ENCODE results near the gene FKBP1B. TPM values are rescaled to one million over a fixed set of nuclear protein-coding genes. Genes with fewer than 3 reads are reported as not detected.
A peak's percentile ranks its signal among the peaks of the same experiment; 100 is the strongest.

FKBP1B gene
- total and polyA plus RNA-seq, 7 experiments from 2014 or later, result 2.7 TPM; not detected in 6

- H3K4me1 ChIP-seq (ENCODE audit: control insufficient read depth in 2 of 2, insufficient read depth in 2 of 2, low read length in 2 of 2), result no peaks in the 10 kb centered on the region
- no peak for ATAC-seq
- H3K4me3 Mint-ChIP-seq, result no peak overlapping the region
These were observed 31.8 kb upstream of the FKBP1B start for GRCh38 chr2:24017711-24018110.

GRCh38 chr2:24018241-24018640 is 31.3 kb upstream of the FKBP1B start:
- ChIA-PET CTCF (no interaction called here), POLR2A (no interaction called here)
- Mint-ChIP-seq H3K36me3 (peaks cover 0 to 13% (median 5%) of the 10 kb centered on the region in 5 donors), H3K27me3 (peaks cover 0 to 8% (median 5%) of the 10 kb centered on the region in 5 donors), H3K9me3 (no peaks in the 10 kb centered on the region), H3K4me1 (no peaks in the 10 kb centered on the region), H3K27ac (no peak overlapping the region), H3K4me3 (no peak overlapping the region)
- DNase-seq, result no peak
- Histone ChIP-seq H3K27ac (ENCODE audit: low read depth, low read length) (no peak overlapping the region), H3K4me1 (ENCODE audit: control insufficient read depth in 2 of 2, insufficient read depth in 2 of 2, low read length in 2 of 2) (no peaks in the 10 kb centered on the region), H3K4me3 (ENCODE audit: low read length) (no peak overlapping the region), H3K9me3 (ENCODE audit: control insufficient read depth in 2 of 3, low read length in 3 of 3) (no peaks in the 10 kb centered on the region), H3K36me3 (ENCODE audit: control insufficient read depth in 2 of 3, insufficient read depth in 3 of 3, low read length in 3 of 3) (peaks cover 0 to 11% (median 0%) of the 10 kb centered on the region in 3 experiments), H3K27me3 (ENCODE audit: control insufficient read depth in 2 of 2, insufficient read depth in 2 of 2, low read length in 2 of 2) (no peaks in the 10 kb centered on the region)
- no peak for ATAC-seq
- intact Hi-C loops (cut with micrococcal nuclease), result no loop called here

More at GRCh38 chr2:24017711-24018110, 31.8 kb upstream of the FKBP1B start:
- H3K36me3 Mint-ChIP-seq, result peaks cover 0 to 8% (median 5%) of the 10 kb centered on the region in 5 donors
- Histone ChIP-seq H3K27ac (ENCODE audit: low read depth, low read length) (no peak overlapping the region), H3K9me3 (ENCODE audit: control insufficient read depth in 2 of 3, low read length in 3 of 3) (no peaks in the 10 kb centered on the region), H3K27me3 (ENCODE audit: control insufficient read depth in 2 of 2, insufficient read depth in 2 of 2, low read length in 2 of 2) (no peaks in the 10 kb centered on the region), H3K36me3 (ENCODE audit: control insufficient read depth in 2 of 3, insufficient read depth in 3 of 3, low read length in 3 of 3) (peaks cover 0 to 5% (median 0%) of the 10 kb centered on the region in 3 experiments), H3K4me3 (ENCODE audit: low read length) (no peak overlapping the region)
- H3K27me3 Mint-ChIP-seq, result peaks cover 3 to 11% (median 9%) of the 10 kb centered on the region in 5 donors
- intact Hi-C loops (cut with micrococcal nuclease), result no loop called here
- H3K27ac Mint-ChIP-seq, result no peak overlapping the region
- no peaks in the 10 kb centered on the region for H3K9me3 Mint-ChIP-seq
- CTCF ChIA-PET, result no interaction called here
- DNase-seq, result no peak
- POLR2A ChIA-PET, result no interaction called here
- H3K4me1 Mint-ChIP-seq, result no peaks in the 10 kb centered on the region

GRCh38 chr2:24019729-24020128 is 29.8 kb upstream of the FKBP1B start:
- ATAC-seq (no peak), DNase-seq (no peak)
- no peaks in the 10 kb centered on the region for H3K9me3 ChIP-seq (ENCODE audit: control insufficient read depth in 2 of 3, low read length in 3 of 3)
- H3K4me1 ChIP-seq (ENCODE audit: control insufficient read depth in 2 of 2, insufficient read depth in 2 of 2, low read length in 2 of 2), result no peaks in the 10 kb centered on the region
- no peaks in the 10 kb centered on the region for H3K27me3 Mint-ChIP-seq
- H3K9me3 Mint-ChIP-seq, result no peaks in the 10 kb centered on the region
- no peak overlapping the region for H3K27ac ChIP-seq (ENCODE audit: low read depth, low read length)
- H3K4me3 Mint-ChIP-seq, result no peak overlapping the region
- H3K27me3 ChIP-seq (ENCODE audit: control insufficient read depth in 2 of 2, insufficient read depth in 2 of 2, low read length in 2 of 2), result no peaks in the 10 kb centered on the region
- peaks cover 0 to 6% (median 0%) of the 10 kb centered on the region in 7 donors for H3K4me1 Mint-ChIP-seq
- intact Hi-C loops (cut with micrococcal nuclease), result no loop called here
- POLR2A ChIA-PET, result no interaction called here
- no peak overlapping the region for H3K4me3 ChIP-seq (ENCODE audit: low read length)
- H3K27ac Mint-ChIP-seq, result no peak overlapping the region
- peaks cover 0 to 23% (median 0%) of the 10 kb centered on the region in 3 experiments for H3K36me3 ChIP-seq (ENCODE audit: control insufficient read depth in 2 of 3, insufficient read depth in 3 of 3, low read length in 3 of 3)
- peaks cover 0 to 13% (median 11%) of the 10 kb centered on the region in 5 donors for H3K36me3 Mint-ChIP-seq
- CTCF ChIA-PET, result interaction anchor here (0.6 kb wide), 1 partner anchor 28 kb away, joined by 7 read pairs; no protein-coding TSS in a partner anchor

- Mint-ChIP-seq H3K4me3 (no peak overlapping the region), H3K27me3 (no peaks in the 10 kb centered on the region), H3K36me3 (peaks cover 0 to 14% (median 11%) of the 10 kb centered on the region in 5 donors), H3K4me1 (peaks cover 0 to 9% (median 0%) of the 10 kb centered on the region in 7 donors), H3K9me3 (no peaks in the 10 kb centered on the region), H3K27ac (no peak overlapping the region)
- intact Hi-C loops (cut with micrococcal nuclease), result no loop called here
- ATAC-seq (no peak), DNase-seq (no peak)
- H3K4me3 ChIP-seq (ENCODE audit: low read length), result no peak overlapping the region
- ChIA-PET POLR2A (no interaction called here), CTCF (interaction anchor here (0.6 kb wide), 1 partner anchor 28 kb away, joined by 7 read pairs; no protein-coding TSS in a partner anchor)
- H3K27me3 ChIP-seq (ENCODE audit: control insufficient read depth in 2 of 2, insufficient read depth in 2 of 2, low read length in 2 of 2), result no peaks in the 10 kb centered on the region
- no peak overlapping the region for H3K27ac ChIP-seq (ENCODE audit: low read depth, low read length)
- no peaks in the 10 kb centered on the region for H3K9me3 ChIP-seq (ENCODE audit: control insufficient read depth in 2 of 3, low read length in 3 of 3)
- no peaks in the 10 kb centered on the region for H3K4me1 ChIP-seq (ENCODE audit: control insufficient read depth in 2 of 2, insufficient read depth in 2 of 2, low read length in 2 of 2)
- peaks cover 0 to 29% (median 0%) of the 10 kb centered on the region in 3 experiments for H3K36me3 ChIP-seq (ENCODE audit: control insufficient read depth in 2 of 3, insufficient read depth in 3 of 3, low read length in 3 of 3)
These were observed 29.3 kb upstream of the FKBP1B start for GRCh38 chr2:24020244-24020643.

GRCh38 chr2:24021122-24021998 is 28.2 kb upstream of the FKBP1B start:
- Mint-ChIP-seq H3K4me1 (peaks cover 0 to 9% (median 0%) of the 10 kb centered on the region in 7 donors), H3K27ac (no peak overlapping the region), H3K27me3 (no peaks in the 10 kb centered on the region), H3K36me3 (peaks cover 0 to 17% (median 11%) of the 10 kb centered on the region in 5 donors), H3K9me3 (no peaks in the 10 kb centered on the region), H3K4me3 (no peak overlapping the region)
- peaks cover 0 to 37% (median 0%) of the 10 kb centered on the region in 3 experiments for H3K36me3 ChIP-seq (ENCODE audit: control insufficient read depth in 2 of 3, insufficient read depth in 3 of 3, low read length in 3 of 3)
- H3K27me3 ChIP-seq (ENCODE audit: control insufficient read depth in 2 of 2, insufficient read depth in 2 of 2, low read length in 2 of 2), result no peaks in the 10 kb centered on the region
- H3K9me3 ChIP-seq (ENCODE audit: control insufficient read depth in 2 of 3, low read length in 3 of 3), result no peaks in the 10 kb centered on the region
- H3K4me1 ChIP-seq (ENCODE audit: control insufficient read depth in 2 of 2, insufficient read depth in 2 of 2, low read length in 2 of 2), result no peaks in the 10 kb centered on the region
- POLR2A ChIA-PET, result no interaction called here
- CTCF ChIA-PET, result no interaction called here
- DNase-seq (no peak), ATAC-seq (peak; percentile 45)
- no peak overlapping the region for H3K27ac ChIP-seq (ENCODE audit: low read depth, low read length)
- intact Hi-C loops (cut with micrococcal nuclease), result loop anchor here in 1 of 2 donors (1.0 kb wide), 1 partner anchor 63 kb away; the partner anchor contains the start of gene TP53I3
- no peak overlapping the region for H3K4me3 ChIP-seq (ENCODE audit: low read length)

- Histone ChIP-seq H3K36me3 (ENCODE audit: control insufficient read depth in 2 of 3, insufficient read depth in 3 of 3, low read length in 3 of 3) (peaks cover 0 to 41% (median 0%) of the 10 kb centered on the region in 3 experiments), H3K4me3 (ENCODE audit: low read length) (no peak overlapping the region), H3K4me1 (ENCODE audit: control insufficient read depth in 2 of 2, insufficient read depth in 2 of 2, low read length in 2 of 2) (no peaks in the 10 kb centered on the region), H3K27ac (ENCODE audit: low read depth, low read length) (no peak overlapping the region), H3K9me3 (ENCODE audit: control insufficient read depth in 2 of 3, low read length in 3 of 3) (no peaks in the 10 kb centered on the region), H3K27me3 (ENCODE audit: control insufficient read depth in 2 of 2, insufficient read depth in 2 of 2, low read length in 2 of 2) (no peaks in the 10 kb centered on the region)
- Mint-ChIP-seq H3K27ac (no peak overlapping the region), H3K27me3 (no peaks in the 10 kb centered on the region), H3K4me1 (peaks cover 0 to 9% (median 0%) of the 10 kb centered on the region in 7 donors), H3K4me3 (no peak overlapping the region), H3K36me3 (peaks cover 1 to 23% (median 14%) of the 10 kb centered on the region in 5 donors), H3K9me3 (no peaks in the 10 kb centered on the region)
- ChIA-PET POLR2A (no interaction called here), CTCF (no interaction called here)
- DNase-seq (no peak), ATAC-seq (no peak)
- intact Hi-C loops (cut with micrococcal nuclease), result no loop called here
These were observed 27.1 kb upstream of the FKBP1B start for GRCh38 chr2:24022324-24022974.

Measured in naive thymus-derived CD4-positive, alpha-beta T cell (primary cell).